ENCODE measurements around the gene CLEC4F.

DNA sequence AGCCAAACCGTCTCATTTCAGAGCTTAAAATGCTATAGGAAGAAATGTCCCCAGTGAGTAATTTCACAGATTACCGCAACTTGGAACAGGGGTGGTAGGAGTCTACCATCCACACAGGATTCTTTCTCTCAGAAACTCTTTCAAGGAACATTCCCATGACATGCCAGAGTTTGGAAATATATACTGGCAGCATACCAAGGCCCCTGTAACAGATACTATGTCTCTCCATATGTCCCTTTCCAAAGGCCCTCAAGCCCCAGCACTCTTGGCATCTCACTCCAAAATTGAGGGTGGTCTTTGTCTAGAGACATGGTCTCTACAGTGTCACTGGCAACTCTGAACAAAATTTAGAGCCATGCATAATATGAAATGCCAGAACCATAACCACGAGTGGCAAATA, 40.9 kb downstream of the CLEC4F start:
- TF ChIP-seq POLR2A (IDR thresholded peaks at IDR 0.05) = no peak
- TF ChIP-seq, protein P1, sequence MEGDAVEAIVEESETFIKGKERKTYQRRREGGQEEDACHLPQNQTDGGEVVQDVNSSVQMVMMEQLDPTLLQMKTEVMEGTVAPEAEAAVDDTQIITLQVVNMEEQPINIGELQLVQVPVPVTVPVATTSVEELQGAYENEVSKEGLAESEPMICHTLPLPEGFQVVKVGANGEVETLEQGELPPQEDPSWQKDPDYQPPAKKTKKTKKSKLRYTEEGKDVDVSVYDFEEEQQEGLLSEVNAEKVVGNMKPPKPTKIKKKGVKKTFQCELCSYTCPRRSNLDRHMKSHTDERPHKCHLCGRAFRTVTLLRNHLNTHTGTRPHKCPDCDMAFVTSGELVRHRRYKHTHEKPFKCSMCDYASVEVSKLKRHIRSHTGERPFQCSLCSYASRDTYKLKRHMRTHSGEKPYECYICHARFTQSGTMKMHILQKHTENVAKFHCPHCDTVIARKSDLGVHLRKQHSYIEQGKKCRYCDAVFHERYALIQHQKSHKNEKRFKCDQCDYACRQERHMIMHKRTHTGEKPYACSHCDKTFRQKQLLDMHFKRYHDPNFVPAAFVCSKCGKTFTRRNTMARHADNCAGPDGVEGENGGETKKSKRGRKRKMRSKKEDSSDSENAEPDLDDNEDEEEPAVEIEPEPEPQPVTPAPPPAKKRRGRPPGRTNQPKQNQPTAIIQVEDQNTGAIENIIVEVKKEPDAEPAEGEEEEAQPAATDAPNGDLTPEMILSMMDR (IDR thresholded peaks at IDR 0.05) = no peak
- TF ChIP-seq POLR2AphosphoS5 (IDR thresholded peaks at IDR 0.05) = no peak
- no peak for TF ChIP-seq EP300 (IDR thresholded peaks at IDR 0.05)
